Activated CD4-positive, alpha-beta T cell treated with anti-CD3 and anti-CD28 coated beads, Interleukin-2, amount 50 U/mL, for 24 hours (primary cell): ENCODE measurements around the gene SH3BP5L.

ENCODE experiments used
- DNase-seq, 2 donors: peaks; one replicate each; pipeline ENCODE4 v3.0.0-alpha.2; 2020; ENCODE audit warnings: low read depth in 1 of 2, low spot score in 1 of 2

The SH3BP5L gene

GRCh38 chr1:248851390-248851789, 25.7 kb upstream of the SH3BP5L start:
- no peak for DNase-seq

GRCh38 chr1:248850536-248851251, 25.0 kb upstream of the SH3BP5L start:
- no peak for DNase-seq

- no peak for DNase-seq
Measured at GRCh38 chr1:248850124-248850523, 24.4 kb upstream of the SH3BP5L start.

GRCh38 chr1:248849637-248850036, 23.9 kb upstream of the SH3BP5L start:
- no peak for DNase-seq

GRCh38 chr1:248849152-248849551, 23.4 kb upstream of the SH3BP5L start:
- no peak for DNase-seq

- DNase-seq: no peak
Measured at GRCh38 chr1:248848602-248849001, 22.9 kb upstream of the SH3BP5L start.

- no peak for DNase-seq
Measured at GRCh38 chr1:248847956-248848561, 22.3 kb upstream of the SH3BP5L start.

- no peak for DNase-seq
Measured at GRCh38 chr1:248847181-248847955, 21.7 kb upstream of the SH3BP5L start.

GRCh38 chr1:248844526-248844925, 18.8 kb upstream of the SH3BP5L start:
- no peak for DNase-seq

- no peak for DNase-seq
Measured at GRCh38 chr1:248843687-248844086, 18.0 kb upstream of the SH3BP5L start.

- no peak for DNase-seq
Measured at GRCh38 chr1:248842781-248843331, 17.1 kb upstream of the SH3BP5L start.

GRCh38 chr1:248841702-248842395, 16.1 kb upstream of the SH3BP5L start:
- no peak for DNase-seq

GRCh38 chr1:248840946-248841345, 15.2 kb upstream of the SH3BP5L start:
- no peak for DNase-seq

GRCh38 chr1:248839168-248839555, 13.4 kb upstream of the SH3BP5L start:
- no peak for DNase-seq

- peak; percentile 72 to 77 for DNase-seq
Measured at GRCh38 chr1:248838357-248839167, 12.8 kb upstream of the SH3BP5L start.

- peak; percentile 82 to 91 for DNase-seq
Measured at GRCh38 chr1:248837781-248838356, 12.2 kb upstream of the SH3BP5L start, which contains the start of gene ZNF672. TSS of gene ZNF672 (plus strand) at chr1:248838224. CDS start at chr1:248847275, 9,051 bp downstream.

- DNase-seq: no peak
Measured at GRCh38 chr1:248837045-248837780, 11.5 kb upstream of the SH3BP5L start.

GRCh38 chr1:248834343-248834940, 8.7 kb upstream of the SH3BP5L start:
- DNase-seq: no peak

- DNase-seq: no peak
Measured at GRCh38 chr1:248831842-248832241, 6.1 kb upstream of the SH3BP5L start.
